ENCODE results near the gene BNC2.
"Not testable (repeated sequence)": the region's sequence is repeated elsewhere in the genome, so short reads cannot be mapped to it uniquely, and the experiment has no call there.

Gene BNC2

DNA sequence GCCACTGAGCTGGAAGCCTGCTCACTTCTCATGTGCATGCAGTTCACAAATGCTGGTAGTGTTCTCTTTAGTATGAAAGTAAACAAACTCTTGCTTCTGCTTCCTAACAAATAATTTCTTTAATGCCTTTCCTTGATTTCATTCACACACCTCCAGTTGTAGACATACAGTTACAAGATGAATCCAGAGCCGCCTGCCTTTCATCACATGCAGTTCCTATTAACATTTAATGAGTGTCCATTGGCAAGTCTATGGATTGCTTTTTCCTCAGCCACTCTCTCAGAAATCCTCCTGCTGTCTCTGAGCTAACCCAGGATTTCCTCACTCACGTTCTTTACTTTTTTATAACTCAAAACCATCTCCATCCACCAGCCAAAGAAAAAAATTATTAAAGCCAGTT is 408.6 kb downstream of the BNC2 start:
- no peak for DNase-seq (ENCODE audit: low read depth in 3 of 3, low spot score in 1 of 3)

DNA sequence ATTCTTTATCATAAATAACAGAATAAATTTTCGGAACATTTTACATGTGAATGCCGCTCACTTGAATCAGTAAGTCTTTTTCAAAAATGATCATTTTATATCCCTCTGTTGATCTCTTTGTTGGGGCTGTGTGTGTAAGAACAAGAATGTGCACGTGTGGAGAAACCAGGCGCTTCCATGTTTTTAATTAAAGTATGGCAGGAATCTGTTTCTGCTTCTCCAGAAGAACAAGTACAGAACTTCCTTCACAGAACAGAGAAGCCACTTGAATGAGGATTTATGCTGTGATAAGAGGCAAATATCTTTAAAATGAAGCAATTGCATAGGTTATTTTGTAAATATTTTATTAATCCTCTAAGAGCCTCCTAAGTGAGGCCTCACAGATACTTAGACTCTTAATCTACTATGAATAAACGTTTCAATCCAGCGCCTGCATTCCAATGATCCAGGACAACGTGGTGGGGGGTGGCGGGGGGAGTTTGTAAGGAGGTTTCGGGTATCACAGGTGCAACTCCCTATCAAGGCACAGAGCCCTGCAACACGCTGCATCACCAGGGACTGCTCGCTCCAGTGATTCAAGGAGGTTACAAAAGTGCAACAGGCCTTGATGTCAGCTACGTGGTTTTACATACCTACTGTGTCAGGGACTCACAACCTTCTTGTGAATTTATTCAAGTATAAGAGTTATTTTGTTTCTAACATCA is 409.2 kb downstream of the BNC2 start:
- DNase-seq (ENCODE audit: low read depth in 3 of 3, low spot score in 1 of 3) = no peak

DNA sequence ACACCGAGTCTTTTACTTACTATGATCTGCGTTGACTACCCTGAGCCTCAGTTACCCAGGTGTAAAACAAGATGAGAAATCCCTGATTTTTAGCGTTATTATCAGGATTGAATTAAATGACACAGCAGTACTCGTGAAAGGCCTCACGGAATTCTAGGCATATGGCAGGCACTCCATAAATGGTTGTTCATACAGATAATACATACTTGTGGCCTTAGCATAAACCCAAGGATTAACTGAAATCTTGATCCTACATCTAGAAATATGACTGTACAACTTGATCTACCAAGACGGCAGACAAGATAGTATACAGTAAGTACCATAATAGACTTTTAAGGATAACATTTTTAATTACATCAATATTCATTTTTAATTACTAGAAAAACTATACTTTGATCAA is 409.8 kb downstream of the BNC2 start:
- DNase-seq (ENCODE audit: low read depth in 3 of 3, low spot score in 1 of 3) = no peak

DNA sequence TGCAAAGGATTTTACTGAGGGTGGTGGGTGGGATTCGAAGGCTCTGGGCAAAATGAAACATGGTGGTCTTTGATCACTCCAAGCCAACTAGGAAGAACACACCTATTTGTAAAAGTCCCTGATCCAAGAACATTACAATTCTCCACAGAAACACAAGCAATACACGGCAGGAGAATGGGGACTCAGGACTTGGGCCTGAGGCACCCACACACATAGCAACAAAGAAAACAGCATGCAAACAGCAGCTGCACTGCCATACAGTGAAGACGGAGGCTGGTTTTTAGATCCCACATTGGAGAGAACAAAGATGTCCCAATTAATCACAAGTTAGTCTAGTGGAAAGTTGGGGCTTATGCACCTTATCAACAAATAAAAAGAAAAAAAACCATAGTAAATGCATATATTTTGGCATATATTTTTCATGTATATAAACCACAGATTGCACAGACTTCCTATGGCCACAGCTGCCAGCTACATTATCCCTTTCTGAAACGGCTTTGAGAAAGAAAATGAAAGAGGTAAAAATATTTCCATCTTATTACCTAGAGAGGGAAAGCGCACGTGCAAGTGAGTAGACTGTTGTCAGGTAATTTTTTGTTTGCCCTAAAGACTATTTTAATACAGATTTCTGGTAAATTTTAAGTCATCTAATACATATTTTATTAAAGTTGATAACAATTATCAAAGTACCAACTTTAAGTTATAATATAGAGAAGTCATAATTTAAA is 410.9 kb downstream of the BNC2 start:
- no peak for DNase-seq (ENCODE audit: low read depth in 3 of 3, low spot score in 1 of 3)

DNA sequence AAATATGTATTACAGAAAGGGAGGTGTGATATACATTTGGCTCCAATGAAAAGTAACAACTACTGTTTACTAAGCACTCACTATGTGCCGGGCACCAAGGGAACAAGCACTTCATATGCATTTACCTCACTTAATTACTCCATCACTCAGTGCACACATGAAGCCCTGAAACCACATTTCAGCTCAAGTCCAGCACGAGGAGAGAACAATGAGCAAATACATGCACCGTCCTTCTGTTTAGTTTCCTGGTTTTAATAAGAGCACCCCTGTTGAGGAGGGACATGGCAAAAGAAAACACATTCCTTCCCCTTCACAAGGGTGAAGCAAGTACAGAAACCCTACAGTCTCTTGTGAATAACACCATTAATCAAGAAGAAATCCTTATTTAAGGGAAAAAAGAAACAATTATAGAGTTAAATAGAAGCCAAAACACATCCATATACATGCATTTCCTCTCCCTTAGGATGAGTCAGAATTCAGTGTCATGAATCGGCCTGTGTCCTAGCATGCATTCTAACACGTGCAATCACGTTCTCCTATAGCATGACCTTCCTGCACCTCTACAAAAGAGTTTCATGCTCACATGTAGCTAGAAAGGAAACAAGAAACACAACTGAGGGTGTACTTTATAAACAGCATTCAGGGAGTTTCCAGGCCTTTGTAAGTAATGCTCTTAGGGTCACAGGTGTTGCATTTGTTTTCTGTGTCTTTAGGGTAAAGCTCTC is 411.6 kb downstream of the BNC2 start:
- no peak for DNase-seq (ENCODE audit: low read depth in 3 of 3, low spot score in 1 of 3)

DNA sequence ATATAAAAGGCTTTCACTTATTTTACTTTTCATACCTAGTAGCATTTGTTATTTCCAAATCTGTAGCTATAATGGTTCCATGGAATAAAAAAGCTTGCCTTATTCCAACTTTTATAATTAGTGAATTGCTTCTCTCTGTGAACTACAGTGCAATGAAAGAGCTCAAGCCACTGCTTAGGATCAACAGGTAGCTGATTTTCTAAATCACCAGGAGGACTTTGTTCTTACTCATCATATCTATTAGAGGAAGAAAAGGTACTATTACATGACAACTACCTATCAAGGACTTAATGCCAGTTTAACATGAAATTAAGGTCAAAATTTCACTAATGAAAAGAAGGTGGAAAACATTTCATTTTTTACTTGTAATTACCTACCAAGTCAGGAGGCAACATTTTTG is 414.6 kb downstream of the BNC2 start:
- no peak for DNase-seq (ENCODE audit: low read depth in 3 of 3, low spot score in 1 of 3)

DNA sequence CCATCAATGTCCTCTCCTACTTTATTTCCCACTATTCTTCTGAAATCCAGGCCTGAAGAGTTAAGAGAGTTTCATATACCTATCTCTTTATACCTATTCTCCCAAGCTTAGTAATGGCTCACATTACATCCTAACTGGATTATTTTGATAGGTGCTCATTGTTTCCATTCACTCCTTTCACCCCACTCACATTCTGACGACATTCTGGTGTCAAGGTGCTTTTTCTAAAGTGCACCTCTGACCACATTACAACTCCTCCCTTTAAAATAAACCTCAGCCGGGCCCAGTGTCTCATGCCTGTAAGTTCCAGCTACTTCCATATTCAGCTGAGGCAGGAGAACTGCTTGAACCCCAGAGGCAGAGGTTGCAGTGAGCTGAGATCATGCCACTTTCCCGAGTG is 417.1 kb downstream of the BNC2 start:
- no peak for DNase-seq (ENCODE audit: low read depth in 3 of 3, low spot score in 1 of 3)

DNA sequence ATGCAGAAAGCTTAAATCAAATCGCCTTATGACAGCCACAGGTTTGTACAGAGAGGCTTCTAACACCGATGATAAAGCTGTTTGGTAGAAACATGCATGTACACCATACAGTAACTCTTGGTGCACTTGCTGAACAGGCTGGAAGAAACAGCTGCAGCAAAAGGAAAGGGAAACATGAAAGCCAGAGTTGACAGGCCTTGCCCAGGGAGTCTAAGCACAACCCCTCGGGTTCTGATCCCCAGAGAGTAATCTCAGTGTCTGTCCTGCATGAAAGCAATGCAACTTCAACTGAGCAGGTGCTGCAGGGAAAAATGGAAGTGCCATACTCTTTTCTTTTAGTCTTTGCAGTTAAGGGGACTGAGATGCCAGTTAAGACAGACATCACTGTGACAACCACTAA is 419.9 kb downstream of the BNC2 start:
- DNase-seq (ENCODE audit: low read depth in 3 of 3, low spot score in 1 of 3) = no peak

DNA sequence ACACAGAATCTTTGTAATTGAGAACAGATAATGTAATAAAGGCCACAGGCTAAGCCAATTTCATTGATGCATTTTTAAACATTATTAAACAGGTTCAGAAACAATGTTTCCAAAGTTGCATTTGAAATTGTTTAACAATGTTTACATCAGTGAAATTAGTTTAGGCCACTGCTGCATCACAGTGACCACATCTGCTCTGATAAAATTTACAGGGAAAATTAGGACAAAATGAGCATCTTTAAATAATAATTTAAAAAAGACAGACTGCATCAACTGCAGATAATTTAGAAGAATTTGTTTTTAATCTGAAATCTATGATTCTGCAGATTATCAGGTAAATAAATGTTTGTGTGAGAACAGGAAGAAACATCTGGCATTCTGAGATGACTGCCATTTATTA is 420.4 kb downstream of the BNC2 start:
- no peak for DNase-seq (ENCODE audit: low read depth in 3 of 3, low spot score in 1 of 3)

DNA sequence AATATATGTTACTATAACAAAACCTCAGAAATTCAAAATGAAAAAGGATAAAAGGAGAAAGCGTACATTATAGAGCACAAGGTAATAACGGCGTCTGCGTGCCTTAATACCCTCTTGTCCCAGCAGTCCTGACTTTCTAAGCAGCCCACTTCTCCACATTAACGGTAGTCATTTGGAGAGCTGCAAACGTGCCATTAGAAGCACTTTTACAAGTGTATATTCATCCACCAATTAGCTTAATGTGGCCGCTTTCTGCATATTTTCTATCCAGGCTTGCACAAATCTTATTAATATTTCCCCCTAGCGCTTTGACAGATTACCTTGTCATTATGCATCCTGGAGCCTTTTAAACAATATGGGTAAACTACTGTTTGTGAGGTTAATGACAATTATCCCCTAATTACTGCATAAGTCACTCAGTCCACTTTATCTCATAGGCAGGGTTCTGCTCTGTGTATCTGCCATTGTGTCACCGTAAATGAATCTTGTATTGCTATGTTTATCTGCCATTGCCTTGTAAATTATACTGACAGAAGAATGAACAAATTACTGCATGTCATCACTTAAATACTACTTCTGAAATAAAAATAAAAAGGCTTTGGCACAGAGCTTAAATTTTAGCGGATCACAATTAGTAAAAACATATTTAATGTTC is 421.3 kb downstream of the BNC2 start:
- DNase-seq (ENCODE audit: low read depth in 3 of 3, low spot score in 1 of 3) = no peak

DNA sequence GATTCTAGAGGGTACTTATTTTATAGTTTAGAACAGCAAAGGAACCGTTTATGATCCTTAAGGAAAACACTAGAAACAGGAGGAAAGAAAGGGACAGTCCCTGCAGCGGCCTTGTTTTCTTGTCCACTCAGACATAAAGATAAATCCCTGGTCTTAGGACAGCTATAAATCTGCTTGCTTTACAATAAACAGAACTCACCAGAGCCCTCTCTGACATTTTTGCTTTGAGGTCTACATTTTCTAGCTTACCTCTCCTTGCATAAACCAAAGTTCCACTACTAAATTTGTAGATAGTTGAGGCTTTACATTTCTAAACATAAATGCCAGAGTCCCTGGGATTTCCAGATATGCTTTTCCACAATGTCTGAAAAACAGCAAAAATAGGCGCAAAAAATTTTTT is 422.5 kb downstream of the BNC2 start:
- no peak for DNase-seq (ENCODE audit: low read depth in 3 of 3, low spot score in 1 of 3)

DNA sequence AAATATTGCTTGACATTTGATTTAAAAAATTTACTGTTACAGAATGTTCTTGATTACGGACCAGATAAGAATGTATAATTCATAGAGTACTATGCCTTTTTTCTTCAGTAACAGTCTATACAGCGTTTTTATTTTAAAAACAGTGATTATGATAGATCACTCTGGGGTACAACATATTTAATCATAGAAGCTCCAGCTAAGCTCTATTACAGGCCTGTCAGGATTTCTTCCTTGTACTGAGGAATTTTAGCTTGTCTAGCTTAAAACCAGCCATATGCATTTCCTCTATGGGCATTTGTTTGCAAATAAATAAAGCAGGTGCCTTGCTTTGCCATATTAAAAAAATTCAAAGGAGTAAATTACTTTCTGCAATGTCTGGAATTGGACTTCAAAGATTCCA is 423.8 kb downstream of the BNC2 start:
- no peak for DNase-seq (ENCODE audit: low read depth in 3 of 3, low spot score in 1 of 3)

DNA sequence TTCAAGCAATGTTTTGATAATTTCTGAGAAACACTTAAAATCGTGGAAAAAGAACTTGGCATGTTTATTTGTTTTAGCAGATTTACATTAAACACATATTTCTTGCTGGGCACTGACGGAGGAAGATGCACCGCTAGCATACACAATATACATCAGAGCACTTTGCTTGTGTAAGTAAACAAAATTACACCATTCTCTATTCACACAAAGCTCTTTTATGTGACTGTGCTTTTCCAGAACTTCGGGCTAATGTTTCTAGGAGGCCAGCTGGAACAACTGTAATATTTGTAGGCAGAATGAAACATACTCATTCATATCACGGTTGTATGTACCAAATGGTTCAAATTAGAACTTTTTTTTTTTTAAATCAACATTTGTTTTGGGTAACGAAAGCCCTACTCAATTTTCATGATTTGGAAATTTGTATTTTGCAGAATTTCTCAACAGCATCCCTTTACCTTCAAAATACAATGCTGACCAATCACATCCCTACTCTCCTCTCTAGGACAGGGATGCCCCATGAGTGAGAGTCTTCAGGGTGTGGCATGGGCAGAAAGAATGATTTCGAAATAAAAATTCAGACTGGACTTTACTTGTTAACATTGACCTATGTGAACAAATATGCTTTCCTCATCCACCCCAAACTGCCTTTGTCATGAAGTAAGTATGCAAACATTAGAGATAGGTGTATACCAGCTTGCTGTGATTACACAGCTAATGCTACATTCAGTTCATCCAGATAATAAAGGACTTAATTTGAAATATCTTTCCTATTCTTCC is 425.1 kb downstream of the BNC2 start:
- no peak for DNase-seq (ENCODE audit: low read depth in 3 of 3, low spot score in 1 of 3)

DNA sequence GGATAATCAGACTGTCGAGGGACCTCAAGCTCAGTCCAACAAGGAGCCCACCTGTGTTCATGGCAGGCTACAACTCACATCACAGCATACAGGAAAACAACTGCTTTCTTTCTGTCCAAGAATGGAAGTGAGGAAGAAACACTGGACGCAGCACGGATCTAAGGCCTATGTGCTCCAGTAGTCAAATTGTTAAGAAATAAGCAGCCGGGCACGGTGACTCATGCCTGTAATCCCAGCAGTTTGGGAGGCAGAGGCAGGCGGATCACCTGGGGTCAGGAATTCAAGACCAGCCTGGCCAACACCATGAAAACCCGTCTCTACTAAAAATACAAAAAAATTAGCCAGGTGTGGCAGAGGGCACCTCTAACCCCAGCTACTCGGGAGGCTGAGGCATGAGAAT is 427.8 kb downstream of the BNC2 start:
- no peak for DNase-seq (ENCODE audit: low read depth in 3 of 3, low spot score in 1 of 3)

DNA sequence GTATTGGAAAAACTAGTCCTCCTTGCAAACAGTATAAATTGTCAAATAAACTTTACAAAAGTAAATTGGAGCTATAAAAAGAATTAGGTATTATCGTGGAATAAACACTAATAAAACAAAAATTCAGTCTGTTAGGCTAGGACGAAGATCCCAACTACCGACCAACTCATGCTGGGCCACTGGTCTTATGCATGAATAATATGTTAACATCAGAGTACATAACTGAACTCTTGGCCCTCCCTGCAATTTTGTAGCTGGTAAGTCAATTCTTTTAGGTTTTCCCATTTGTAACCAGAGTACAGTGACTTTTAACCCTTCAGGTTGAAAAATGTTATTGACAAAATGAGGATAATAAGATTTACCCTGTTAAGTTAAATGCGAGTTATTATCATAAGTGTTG is 428.7 kb downstream of the BNC2 start:
- DNase-seq (ENCODE audit: low read depth in 3 of 3, low spot score in 1 of 3) = no peak

DNA sequence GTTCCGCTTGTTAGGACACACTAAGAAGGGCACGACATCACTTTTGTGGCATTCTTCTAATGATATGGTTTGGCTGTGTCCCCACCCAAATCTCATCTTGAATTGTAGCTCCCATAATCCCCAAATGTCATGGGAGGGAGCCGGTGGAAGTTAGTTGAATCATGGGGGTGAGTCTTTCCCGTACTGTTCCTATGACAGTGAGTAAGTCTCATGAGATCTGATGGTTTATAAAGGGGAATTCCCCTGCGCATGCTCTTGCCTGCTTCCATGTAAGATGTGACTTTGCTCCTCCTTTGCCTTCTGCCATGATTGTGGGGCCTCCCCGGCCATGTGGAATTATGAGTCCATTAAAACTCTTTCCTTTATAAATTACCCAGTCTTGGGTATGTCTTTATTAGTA is 431.6 kb downstream of the BNC2 start:
- DNase-seq (ENCODE audit: low read depth in 3 of 3, low spot score in 1 of 3) = not testable (repeated sequence)

DNA sequence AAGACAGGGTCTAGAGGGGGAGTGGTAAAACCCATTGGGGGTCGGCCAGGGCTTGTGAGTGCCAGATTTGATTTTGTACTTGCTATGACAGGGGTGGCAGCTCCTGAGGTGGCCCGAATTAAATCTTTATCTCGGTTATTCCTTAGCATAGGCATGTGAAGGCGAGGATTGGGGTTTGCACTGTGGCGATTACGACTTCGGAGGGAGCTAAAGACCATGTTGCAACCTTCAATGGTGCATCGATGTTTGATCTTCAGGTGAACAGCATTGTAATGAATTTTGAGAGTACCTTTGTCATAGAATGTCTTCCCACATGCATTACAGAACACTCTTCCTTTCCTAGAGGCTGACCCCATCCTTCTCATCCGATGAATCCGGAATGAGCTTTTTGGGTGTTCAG is 433.9 kb downstream of the BNC2 start:
- no peak for DNase-seq (ENCODE audit: low read depth in 3 of 3, low spot score in 1 of 3)

DNA sequence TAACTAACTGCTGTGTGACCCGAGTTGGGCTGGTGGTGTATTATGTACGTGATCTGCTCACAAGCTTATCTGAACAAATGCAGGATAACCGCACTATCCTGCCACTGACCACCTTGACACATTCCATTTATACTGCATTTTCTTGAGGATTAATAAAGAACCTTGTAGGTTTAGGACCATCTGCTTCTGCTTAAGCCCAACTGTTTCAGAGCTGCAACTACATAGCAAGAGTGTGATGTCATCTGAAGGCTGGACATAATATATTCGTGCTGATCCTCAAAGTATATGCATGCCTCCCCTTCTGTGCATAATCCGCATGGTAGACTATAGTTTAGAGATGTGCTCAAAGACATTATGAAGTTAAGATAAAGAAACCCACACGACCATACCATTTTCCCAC is 435.9 kb downstream of the BNC2 start:
- no peak for DNase-seq (ENCODE audit: low read depth in 3 of 3, low spot score in 1 of 3)

DNA sequence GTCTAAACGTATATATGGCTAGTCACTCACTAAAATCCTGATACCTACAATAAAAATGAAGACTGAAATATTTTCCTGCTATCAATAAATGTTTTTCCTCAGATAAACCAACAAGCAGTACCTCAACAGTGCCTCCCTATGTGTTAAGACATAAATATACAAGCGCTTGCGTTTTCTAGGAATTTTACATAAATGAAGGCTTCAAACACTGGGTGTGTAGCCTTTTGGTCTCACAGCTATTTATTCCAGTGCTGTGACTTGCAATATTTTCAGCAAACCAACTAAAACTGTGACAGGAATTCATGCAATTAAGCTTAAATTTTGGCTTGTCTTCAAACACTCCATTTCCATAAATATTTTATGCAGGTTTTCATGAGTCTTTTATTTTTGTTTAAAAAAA is 437.0 kb downstream of the BNC2 start:
- no peak for DNase-seq (ENCODE audit: low read depth in 3 of 3, low spot score in 1 of 3)

DNA sequence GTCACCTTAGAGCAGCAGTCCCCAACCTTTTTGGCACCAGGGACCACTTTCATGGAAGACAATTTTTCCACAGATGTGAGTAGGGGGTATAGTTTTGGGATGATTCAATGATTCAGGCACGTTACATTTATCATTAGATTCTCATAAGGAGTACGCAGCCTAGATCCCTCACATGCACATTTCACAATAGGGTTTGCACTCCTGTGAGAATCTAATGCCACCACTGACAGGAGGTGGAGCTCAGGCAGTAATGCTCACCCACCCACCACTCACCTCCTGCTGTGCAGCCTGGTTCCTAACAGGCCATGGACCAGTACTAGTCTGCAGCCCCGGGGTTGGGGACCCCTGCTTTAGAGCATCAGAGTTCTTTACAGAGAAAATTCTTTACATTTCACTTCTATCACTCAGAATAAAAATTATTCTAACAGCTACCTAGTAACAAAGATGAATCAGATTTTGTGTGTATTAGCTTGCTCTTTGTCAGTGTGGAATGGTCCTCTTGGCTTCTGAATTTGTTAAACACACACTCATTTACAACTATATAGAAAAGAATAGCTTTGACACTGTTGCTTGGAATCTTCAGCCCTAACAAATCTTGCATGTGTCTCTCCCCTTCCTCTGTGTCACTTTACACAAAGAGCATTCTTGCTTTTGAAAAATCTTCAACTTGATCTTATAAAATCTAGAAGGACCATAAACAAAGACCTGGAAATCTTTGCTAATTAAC is 438.6 kb downstream of the BNC2 start:
- DNase-seq (ENCODE audit: low read depth in 3 of 3, low spot score in 1 of 3) = no peak

All from stimulated activated CD4-positive, alpha-beta T cell treated with anti-CD3 and anti-CD28 coated beads, TNF-alpha, amount 100 ng/mL, for 1 hour (primary cell).